SK-N-SH (cell line): Measurements from ENCODE around the gene GRIK3. TPM values are rescaled to one million over a fixed set of nuclear protein-coding genes. Genes with fewer than 3 reads are reported as not detected.

Experiments used
- CTCF ChIA-PET: fragments of 300-600, 350-600 bp; formaldehyde crosslinking; extraction: SDS; loops from one replicate; lab custom pipeline; 2021; lab: Yijun Ruan, JAX
- POLR2A ChIA-PET: fragments of 350-600 bp; sonication (Branson Sonifier 250); formaldehyde crosslinking; extraction: SDS; loops from one replicate; lab custom pipeline; 2020; ENCODE audit warnings: antibody characterized with exemption, inconsistent platforms; lab: Yijun Ruan, JAX
- DNase-seq: peaks from one replicate; pipeline ENCODE4 v3.0.0; 2012
- H2AFZ ChIP-seq: fragments of 200-600 bp; sonication (generic); 2 replicates; pipeline ENCODE4 v1.8.1; 2016; ENCODE audit warnings: antibody characterized with exemption, mild to moderate bottlenecking, low read depth
- H3F3A ChIP-seq: fragments of 200-600 bp; sonication (generic); replicated peaks from 2 replicates; pipeline ENCODE3; 2016; ENCODE audit warnings: antibody characterized with exemption, mild to moderate bottlenecking; ENCODE audit not compliant: insufficient read depth
- H3K27ac ChIP-seq, 2 experiments: fragments of 200-500 bp in 1 of 2; fragments of 200-600 bp in 1 of 2; sonication (Bioruptor generic) in 1 of 2; sonication (generic), shearing (Covaris generic) in 1 of 2; 2 replicates each; pipeline versions ENCODE4 v1.5.1 to v1.6.1; 2014 to 2016; ENCODE audit warnings: low read depth in 2 of 2, inconsistent platforms in 1 of 2, low read length in 1 of 2, mild to moderate bottlenecking in 1 of 2, mixed read lengths in 1 of 2
- H3K27me3 ChIP-seq: fragments of 200-600 bp; sonication (generic), shearing (Covaris generic); 2 replicates; pipeline ENCODE4 v1.6.1; 2016; ENCODE audit warnings: mixed run types; ENCODE audit not compliant: insufficient read depth
- H3K36me3 ChIP-seq, 2 experiments: fragments of 200-500 bp in 1 of 2; fragments of 200-600 bp in 1 of 2; sonication (Bioruptor generic) in 1 of 2; sonication (generic) in 1 of 2; replicated peaks in 1 of 2; 2 replicates each; pipeline versions ENCODE3 to v1.5.1; 2014 to 2016; ENCODE audit warnings: low read length in 1 of 2, mild to moderate bottlenecking in 1 of 2; ENCODE audit not compliant: insufficient read depth in 2 of 2, control insufficient read depth in 1 of 2
- H3K4me1 ChIP-seq, 2 experiments: fragments of 200-500 bp in 1 of 2; fragments of 200-600 bp in 1 of 2; sonication (Bioruptor generic) in 1 of 2; sonication (generic), shearing (Covaris generic) in 1 of 2; 2 replicates each; pipeline versions ENCODE4 v1.5.1 to v1.6.1; 2014 to 2016; ENCODE audit warnings: low read depth in 1 of 2, low read length in 1 of 2, mixed run types in 1 of 2; ENCODE audit not compliant: insufficient read depth in 2 of 2, control insufficient read depth in 1 of 2
- H3K4me2 ChIP-seq: fragments of 200-600 bp; sonication (generic), shearing (Covaris generic); 2 replicates; pipeline ENCODE4 v1.6.1; 2017; ENCODE audit warnings: mixed run types
- H3K4me3 ChIP-seq, 2 experiments: fragments of 200-500 bp in 1 of 2; fragments of 200-600 bp in 1 of 2; sonication (Bioruptor generic) in 1 of 2; sonication (generic), shearing (Covaris generic) in 1 of 2; 2 replicates each; pipeline versions ENCODE4 v1.5.1 to v1.8.1; 2014 to 2016; ENCODE audit warnings: low read depth in 2 of 2, inconsistent platforms in 1 of 2, low read length in 1 of 2, mild to moderate bottlenecking in 1 of 2, mixed read lengths in 1 of 2, moderate library complexity in 1 of 2
- H3K79me2 ChIP-seq: fragments of 200-600 bp; sonication (generic); 2 replicates; pipeline ENCODE4 v1.8.1; 2017; ENCODE audit warnings: mild to moderate bottlenecking; ENCODE audit not compliant: insufficient read depth
- H3K9ac ChIP-seq: fragments of 200-600 bp; sonication (generic); 2 replicates; pipeline ENCODE4 v1.6.1; 2017; ENCODE audit warnings: mixed run types
- H3K9me2 ChIP-seq: fragments of 200-600 bp; sonication (generic); 2 replicates; pipeline ENCODE4 v1.6.1; 2017; ENCODE audit warnings: mixed run types
- H3K9me3 ChIP-seq: fragments of 200-600 bp; sonication (generic); 2 replicates; pipeline ENCODE4 v1.6.1; 2017; ENCODE audit warnings: mixed run types, mild to moderate bottlenecking, moderate library complexity
- H4K20me1 ChIP-seq: fragments of 200-600 bp; sonication (generic); 2 replicates; pipeline ENCODE4 v1.6.1; 2017; ENCODE audit warnings: mild to moderate bottlenecking, mixed run types; ENCODE audit not compliant: insufficient read depth
- EP300 ChIP-seq, 2 experiments: IDR thresholded peaks; 2 replicates each; pipeline versions ENCODE4 v1.4.0 to v1.6.1; 2012; ENCODE audit warnings: borderline replicate concordance in 1 of 2, low read depth in 1 of 2, low read length in 1 of 2
- EZH2phosphoT487 ChIP-seq: fragments of 200-600 bp; sonication (generic); IDR thresholded peaks from 2 replicates; pipeline ENCODE4 v1.6.1; 2017; ENCODE audit warnings: low read depth, mixed run types, mild to moderate bottlenecking, antibody characterized with exemption, moderate library complexity, borderline replicate concordance
- FOXM1 ChIP-seq: IDR thresholded peaks from 2 replicates; pipeline ENCODE4 v1.4.0; 2012; ENCODE audit warnings: low read depth, mild to moderate bottlenecking
- IRF3 ChIP-seq: fragments of 150-350 bp; IDR thresholded peaks from 2 replicates; pipeline ENCODE4 v1.6.1; 2016; ENCODE audit warnings: mild to moderate bottlenecking, low read depth, low read length
- MAX ChIP-seq: IDR thresholded peaks from 2 replicates; pipeline ENCODE4 v1.4.0; 2012; ENCODE audit warnings: low read depth
- MEF2A ChIP-seq: IDR thresholded peaks from 2 replicates; pipeline ENCODE4 v1.4.0; 2012; ENCODE audit warnings: low read depth, borderline replicate concordance
- NFIC ChIP-seq: IDR thresholded peaks from 2 replicates; pipeline ENCODE4 v1.4.0; 2012; ENCODE audit warnings: borderline replicate concordance
- NRF1 ChIP-seq: IDR thresholded peaks from 2 replicates; pipeline ENCODE4 v1.6.1; 2012; ENCODE audit warnings: low read depth, mild to moderate bottlenecking, low read length
- PBX3 ChIP-seq: IDR thresholded peaks from 2 replicates; pipeline ENCODE4; 2012
- POLR2AphosphoS5 ChIP-seq: IDR thresholded peaks from 2 replicates; pipeline ENCODE4 v1.6.1; 2012; ENCODE audit warnings: low read depth, low read length
- RAD21 ChIP-seq: IDR thresholded peaks from 2 replicates; pipeline ENCODE4 v1.6.1; 2012; ENCODE audit warnings: mild to moderate bottlenecking, low read length
- RCOR1 ChIP-seq: fragments of 150-350 bp; IDR thresholded peaks from 2 replicates; pipeline ENCODE4 v1.6.1; 2017; ENCODE audit warnings: antibody characterized with exemption, low read length
- REST ChIP-seq: IDR thresholded peaks from 2 replicates; pipeline ENCODE4 v1.6.1; 2012; ENCODE audit warnings: mild to moderate bottlenecking, low read depth, low read length, moderate library complexity
- RXRA ChIP-seq: IDR thresholded peaks from 2 replicates; pipeline ENCODE4 v1.4.0; 2012; ENCODE audit warnings: low read depth, mild to moderate bottlenecking, borderline replicate concordance
- TEAD4 ChIP-seq: IDR thresholded peaks from 2 replicates; pipeline ENCODE4 v1.4.0; 2012; ENCODE audit warnings: mild to moderate bottlenecking, borderline replicate concordance; ENCODE audit not compliant: insufficient read depth
- ZBTB33 ChIP-seq: IDR thresholded peaks from 2 replicates; pipeline ENCODE4 v1.4.0; 2012; ENCODE audit warnings: low read depth, borderline replicate concordance
- WGBS: methylation state at CpG from one replicate; pipeline ENCODE4 v1.1.6; 2017; ENCODE audit warnings: low lambda C conversion rate; 5-methylcytosine and 5-hydroxymethylcytosine counted together
- polyA plus RNA-seq, 3 experiments: library from polyadenylated mRNA; depleted of rRNA; stranded (reverse); fragments of >200 nt; gene quantifications; 2 replicates each; pipeline ENCODE4 v1.2.3, GENCODE V29; 2012

Gene GRIK3
- polyA plus RNA-seq, 1 of the 3 experiments (the other 2 are of a cell fraction) = not detected

GRCh38 chr1:36782785-36783184 is 251.5 kb downstream of the GRIK3 start:
- H2AFZ ChIP-seq = no peak overlapping the region
- ChIA-PET CTCF (interaction anchor here (0.6 to 2.2 kb wide), 3 partner anchors 81 to 651 kb away, joined by 3 to 8 read pairs (median 6); no protein-coding TSS in a partner anchor), POLR2A (no interaction called here)
- DNase-seq = no peak
- H3K27me3 ChIP-seq = no peaks in the 10 kb centered on the region
- H3K9me2 ChIP-seq = no peaks in the 10 kb centered on the region
- WGBS = 15% methylated on average over 2 of the region's 2 CpGs
- peaks cover 0 to 35% of the 10 kb centered on the region in 2 experiments; a peak in 1 of 4 replicates for H3K4me1 ChIP-seq
- no peaks in the 10 kb centered on the region for H4K20me1 ChIP-seq
- H3K79me2 ChIP-seq = no peaks in the 10 kb centered on the region
- no peaks in the 10 kb centered on the region for H3K9me3 ChIP-seq
- H3K27ac ChIP-seq = no peak overlapping the region
- H3K4me2 ChIP-seq = no peak overlapping the region
- H3K9ac ChIP-seq = no peak overlapping the region
- TF ChIP-seq EP300 (IDR thresholded peaks at IDR 0.05; ENCODE audit: borderline replicate concordance in 1 of 2, low read depth in 1 of 2, low read length in 1 of 2) (no peak), RXRA (no peak), EZH2phosphoT487 (no peak), ZBTB33 (no peak), IRF3 (no peak), REST (no peak), MAX (no peak), TEAD4 (no peak), MEF2A (no peak), POLR2AphosphoS5 (no peak), FOXM1 (no peak), PBX3 (no peak), RAD21 (no peak), RCOR1 (no peak), NRF1 (no peak), NFIC (no peak)
- no peaks in the 10 kb centered on the region for H3F3A ChIP-seq
- no peaks in the 10 kb centered on the region for H3K36me3 ChIP-seq
- no peak overlapping the region for H3K4me3 ChIP-seq
